ENCODE measurements around the gene C2CD2. TPM values are rescaled to one million over a fixed set of nuclear protein-coding genes. Genes with fewer than 3 reads are reported as not detected.

The C2CD2 gene
- total RNA-seq, 1 donor from 2014 or later = 9.5 TPM

DNA sequence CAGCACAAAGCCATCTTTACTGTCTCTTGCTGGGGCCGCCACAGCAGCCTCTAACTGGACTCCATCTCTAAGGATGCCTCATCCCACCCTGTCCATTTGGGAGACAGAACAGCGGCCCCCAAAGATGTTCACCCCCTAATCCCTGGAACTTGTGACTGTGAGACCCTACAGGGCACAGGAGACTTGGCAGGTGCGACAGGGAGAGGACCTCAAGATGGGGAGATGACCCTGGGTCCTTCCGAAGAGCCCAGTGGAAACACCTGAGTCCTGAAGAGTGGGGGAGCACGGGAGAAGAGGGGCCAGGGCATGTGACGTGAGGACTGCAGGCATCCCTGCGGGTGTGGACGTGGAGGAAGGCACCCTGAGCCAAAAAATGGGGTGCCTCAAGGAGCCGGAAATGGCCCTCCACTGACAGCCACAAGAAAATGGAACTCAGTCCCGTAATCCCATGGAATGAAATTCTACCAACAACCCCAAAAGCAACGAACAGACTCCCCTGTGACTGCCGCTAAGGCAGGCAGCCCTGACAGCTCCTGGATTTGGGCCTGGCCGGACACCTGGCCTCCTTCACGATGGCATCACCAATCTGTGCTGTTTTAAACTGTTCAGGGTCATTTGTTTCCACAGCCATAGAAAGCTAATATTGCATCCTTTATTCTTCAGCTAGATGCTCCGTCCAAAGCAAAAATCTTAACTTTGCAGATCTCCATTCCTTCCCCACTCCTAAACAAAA, 34.0 kb downstream of the C2CD2 start:
- H3K4me3 Mint-ChIP-seq = no peak overlapping the region
- intact Hi-C loops (cut with micrococcal nuclease) = no loop called here
- H3K9me3 Mint-ChIP-seq = no peaks in the 10 kb centered on the region
- DNase-seq (ENCODE audit: low spot score) = no peak
- H3K36me3 Mint-ChIP-seq (ENCODE audit: low read depth) = peaks cover 5% of the 10 kb centered on the region
- no peak overlapping the region for H3K27ac Mint-ChIP-seq
- peaks cover 24% of the 10 kb centered on the region for H3K4me1 Mint-ChIP-seq (ENCODE audit: low read depth)
- H3K27me3 Mint-ChIP-seq (ENCODE audit: insufficient read depth) = peaks cover 6% of the 10 kb centered on the region

DNA sequence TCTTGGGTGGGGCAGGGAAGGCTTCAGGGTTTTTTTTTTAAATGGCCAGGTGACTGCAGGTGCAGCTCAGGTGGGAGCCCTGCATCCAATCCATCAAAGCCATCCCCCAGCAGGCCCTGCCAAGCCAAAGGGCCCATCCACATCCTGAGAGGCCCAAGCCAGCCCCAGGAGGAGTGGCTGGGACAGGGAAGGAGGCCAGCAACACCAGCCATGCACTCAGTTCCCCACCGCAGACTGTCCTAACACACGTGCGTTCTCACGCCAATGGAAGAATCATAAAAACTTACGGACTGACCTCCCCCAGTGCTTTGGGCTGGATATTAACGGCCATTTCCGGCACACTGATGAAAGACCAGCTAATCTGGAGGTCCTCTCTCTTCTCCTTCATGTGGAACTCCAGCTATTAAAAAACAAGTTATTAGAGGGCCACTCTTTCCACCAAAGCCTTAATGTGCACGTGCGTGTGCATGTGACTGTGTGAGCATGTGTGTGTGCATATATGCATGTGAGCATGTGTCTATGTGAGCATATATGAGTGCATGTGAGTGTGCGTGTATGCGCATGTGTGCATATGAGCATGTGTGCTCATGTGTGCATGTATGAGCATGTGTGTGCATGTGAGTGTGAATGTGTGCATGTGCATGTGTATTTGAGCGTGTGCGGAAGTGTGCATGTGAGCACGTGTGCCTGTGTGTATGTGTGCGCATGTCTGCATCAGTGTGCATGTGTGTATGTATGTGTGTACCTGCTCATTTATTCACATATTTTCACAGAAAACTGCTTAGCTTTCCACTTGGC, 35.1 kb downstream of the C2CD2 start:
- no peak overlapping the region for H3K27ac Mint-ChIP-seq
- no peak for DNase-seq (ENCODE audit: low spot score)
- H3K36me3 Mint-ChIP-seq (ENCODE audit: low read depth) = peaks cover 5% of the 10 kb centered on the region
- H3K4me3 Mint-ChIP-seq = no peak overlapping the region
- intact Hi-C loops (cut with micrococcal nuclease) = no loop called here
- no peaks in the 10 kb centered on the region for H3K9me3 Mint-ChIP-seq
- H3K4me1 Mint-ChIP-seq (ENCODE audit: low read depth) = peaks cover 13% of the 10 kb centered on the region
- H3K27me3 Mint-ChIP-seq (ENCODE audit: insufficient read depth) = peaks cover 6% of the 10 kb centered on the region

- H3K9me3 Mint-ChIP-seq = no peaks in the 10 kb centered on the region
- H3K27me3 Mint-ChIP-seq (ENCODE audit: insufficient read depth) = peaks cover 6% of the 10 kb centered on the region
- no peak for DNase-seq (ENCODE audit: low spot score)
- no peak overlapping the region for H3K4me3 Mint-ChIP-seq
- intact Hi-C loops (cut with micrococcal nuclease) = no loop called here
- H3K36me3 Mint-ChIP-seq (ENCODE audit: low read depth) = peaks cover 5% of the 10 kb centered on the region
- H3K4me1 Mint-ChIP-seq (ENCODE audit: low read depth) = peaks cover 5% of the 10 kb centered on the region
- H3K27ac Mint-ChIP-seq = no peak overlapping the region
Observed at GRCh38 chr21:41917531-41917930, 36.3 kb downstream of the C2CD2 start.

DNA sequence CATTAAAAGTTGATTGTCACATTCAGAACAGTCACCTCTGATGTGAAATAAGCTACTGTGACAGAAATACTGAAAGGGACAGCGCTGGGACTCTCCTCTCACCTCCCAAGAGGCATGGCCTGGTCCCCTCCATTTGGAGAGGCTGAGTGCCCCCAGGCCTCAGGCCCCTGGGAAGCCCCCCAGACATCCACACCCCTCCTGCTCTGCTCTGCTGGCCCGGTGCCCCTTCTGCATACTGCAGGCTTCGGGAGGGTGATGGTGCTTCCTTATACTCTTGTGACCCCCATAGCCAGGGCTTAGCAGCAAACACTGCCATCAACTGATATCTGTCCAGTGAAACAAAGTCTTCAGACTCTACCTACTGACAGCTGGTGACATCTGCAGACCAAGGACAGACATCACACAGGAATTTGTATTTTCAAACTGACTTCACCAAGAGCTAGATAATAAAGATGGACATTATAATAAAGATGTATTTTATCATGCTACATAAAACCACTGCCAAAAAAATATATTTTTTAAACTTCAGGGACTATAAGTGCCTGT, 36.9 kb downstream of the C2CD2 start:
- H3K27ac Mint-ChIP-seq = no peak overlapping the region
- intact Hi-C loops (cut with micrococcal nuclease) = no loop called here
- peaks cover 6% of the 10 kb centered on the region for H3K27me3 Mint-ChIP-seq (ENCODE audit: insufficient read depth)
- peaks cover 5% of the 10 kb centered on the region for H3K4me1 Mint-ChIP-seq (ENCODE audit: low read depth)
- DNase-seq (ENCODE audit: low spot score) = no peak
- H3K36me3 Mint-ChIP-seq (ENCODE audit: low read depth) = peaks cover 7% of the 10 kb centered on the region
- H3K4me3 Mint-ChIP-seq = no peak overlapping the region
- no peaks in the 10 kb centered on the region for H3K9me3 Mint-ChIP-seq

- no peak for DNase-seq (ENCODE audit: low spot score)
- no peak overlapping the region for H3K27ac Mint-ChIP-seq
- no peaks in the 10 kb centered on the region for H3K27me3 Mint-ChIP-seq (ENCODE audit: insufficient read depth)
- intact Hi-C loops (cut with micrococcal nuclease) = no loop called here
- peaks cover 7% of the 10 kb centered on the region for H3K36me3 Mint-ChIP-seq (ENCODE audit: low read depth)
- no peaks in the 10 kb centered on the region for H3K9me3 Mint-ChIP-seq
- no peak overlapping the region for H3K4me3 Mint-ChIP-seq
- no peaks in the 10 kb centered on the region for H3K4me1 Mint-ChIP-seq (ENCODE audit: low read depth)
Observed at GRCh38 chr21:41914965-41915364, 38.9 kb downstream of the C2CD2 start.

DNA sequence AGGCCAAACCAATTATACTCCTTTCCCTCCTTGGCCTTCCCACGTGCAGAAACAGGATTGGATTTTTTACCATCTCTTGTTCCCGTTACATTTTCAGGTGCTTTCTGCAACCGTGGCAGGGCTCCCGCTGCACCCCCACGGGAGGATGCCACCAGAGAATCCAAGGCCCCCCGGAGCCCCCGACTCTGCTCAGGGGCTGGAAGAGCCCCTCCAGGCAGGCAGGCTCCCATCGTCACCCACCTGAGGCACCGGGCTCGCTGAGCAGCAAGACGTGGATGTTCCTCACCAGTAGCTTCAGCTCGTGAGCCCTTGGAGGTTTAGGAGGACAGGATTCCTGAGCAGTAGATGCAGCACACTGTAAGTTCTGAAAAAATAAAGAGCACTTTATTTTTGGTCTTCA, 39.5 kb downstream of the C2CD2 start:
- intact Hi-C loops (cut with micrococcal nuclease) = no loop called here
- H3K9me3 Mint-ChIP-seq = no peaks in the 10 kb centered on the region
- H3K36me3 Mint-ChIP-seq (ENCODE audit: low read depth) = peaks cover 7% of the 10 kb centered on the region
- H3K4me1 Mint-ChIP-seq (ENCODE audit: low read depth) = no peaks in the 10 kb centered on the region
- DNase-seq (ENCODE audit: low spot score) = no peak
- H3K27ac Mint-ChIP-seq = no peak overlapping the region
- no peak overlapping the region for H3K4me3 Mint-ChIP-seq
- no peaks in the 10 kb centered on the region for H3K27me3 Mint-ChIP-seq (ENCODE audit: insufficient read depth)

DNA sequence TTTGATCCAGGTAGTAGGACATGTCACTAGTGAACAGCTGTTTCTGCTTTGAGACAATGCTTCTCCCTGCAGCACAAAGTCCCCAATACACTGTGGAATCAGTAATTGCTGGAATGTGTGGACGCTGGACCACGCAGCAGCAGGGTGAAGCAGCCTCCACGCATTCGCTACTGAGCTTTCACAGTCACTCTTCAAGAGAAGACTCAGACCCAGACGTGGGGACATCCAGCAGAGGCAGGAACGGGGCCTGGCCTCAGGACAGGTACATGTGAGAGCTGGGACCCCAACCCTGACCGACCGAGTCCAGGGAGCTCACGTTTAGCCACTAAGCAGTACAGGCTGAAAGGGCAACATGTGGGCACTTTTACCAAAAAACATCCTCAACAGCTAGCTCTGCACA, 40.6 kb downstream of the C2CD2 start:
- no peak for DNase-seq (ENCODE audit: low spot score)
- intact Hi-C loops (cut with micrococcal nuclease) = no loop called here
- Mint-ChIP-seq H3K27ac (no peak overlapping the region), H3K9me3 (no peaks in the 10 kb centered on the region), H3K4me3 (no peak overlapping the region), H3K27me3 (ENCODE audit: insufficient read depth) (no peaks in the 10 kb centered on the region), H3K36me3 (ENCODE audit: low read depth) (peaks cover 7% of the 10 kb centered on the region), H3K4me1 (ENCODE audit: low read depth) (no peaks in the 10 kb centered on the region)

DNA sequence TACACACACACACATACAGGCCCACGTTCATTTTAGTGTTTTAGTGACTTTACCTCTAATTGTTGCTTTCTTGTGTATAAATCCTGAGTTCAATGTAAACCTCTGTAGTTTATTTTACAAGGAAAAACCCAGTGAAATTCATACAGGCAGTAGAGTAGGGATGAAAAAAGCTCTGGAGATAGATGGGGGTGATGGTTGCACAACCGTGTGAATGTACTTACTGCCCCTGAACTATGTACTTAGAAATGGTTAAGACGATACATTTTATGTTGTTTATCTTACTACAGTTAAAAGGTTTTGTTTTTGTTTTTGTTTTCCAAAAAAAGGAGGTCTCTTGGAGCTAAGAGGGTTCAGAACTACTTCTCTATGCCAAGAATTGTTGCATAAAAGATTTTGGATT, 45.0 kb downstream of the C2CD2 start:
- no peak for DNase-seq (ENCODE audit: low spot score)
- H3K27me3 Mint-ChIP-seq (ENCODE audit: insufficient read depth) = no peaks in the 10 kb centered on the region
- H3K27ac Mint-ChIP-seq = no peak overlapping the region
- H3K9me3 Mint-ChIP-seq = no peaks in the 10 kb centered on the region
- H3K4me3 Mint-ChIP-seq = no peak overlapping the region
- intact Hi-C loops (cut with micrococcal nuclease) = no loop called here
- H3K36me3 Mint-ChIP-seq (ENCODE audit: low read depth) = peaks cover 5% of the 10 kb centered on the region
- H3K4me1 Mint-ChIP-seq (ENCODE audit: low read depth) = no peaks in the 10 kb centered on the region

GRCh38 chr21:41907496-41908258, 46.1 kb downstream of the C2CD2 start:
- Mint-ChIP-seq H3K9me3 (no peaks in the 10 kb centered on the region), H3K4me3 (no peak overlapping the region), H3K4me1 (ENCODE audit: low read depth) (no peaks in the 10 kb centered on the region), H3K36me3 (ENCODE audit: low read depth) (peaks cover 5% of the 10 kb centered on the region), H3K27ac (no peak overlapping the region), H3K27me3 (ENCODE audit: insufficient read depth) (no peaks in the 10 kb centered on the region)
- intact Hi-C loops (cut with micrococcal nuclease) = no loop called here
- no peak for DNase-seq (ENCODE audit: low spot score)

DNA sequence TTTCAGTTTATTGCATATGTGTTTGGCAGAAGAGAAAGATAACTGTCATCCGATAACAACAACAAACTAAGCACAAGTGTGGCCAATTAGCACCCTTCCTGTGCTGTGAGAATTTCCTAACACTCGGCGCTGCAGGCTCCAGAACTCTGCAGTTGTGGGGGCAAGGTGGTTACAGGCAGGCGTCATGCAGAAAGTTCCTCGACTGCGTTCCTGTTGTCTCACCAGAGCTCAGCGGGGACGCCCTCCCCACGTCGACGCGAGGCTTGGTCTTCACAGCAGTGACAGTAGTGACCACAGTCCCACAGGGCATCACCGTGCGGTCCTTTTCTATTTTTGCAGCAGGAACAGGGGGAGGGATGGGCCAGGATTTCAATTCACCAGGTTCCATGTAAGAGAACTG, 47.0 kb downstream of the C2CD2 start:
- H3K27ac Mint-ChIP-seq = no peak overlapping the region
- H3K9me3 Mint-ChIP-seq = no peaks in the 10 kb centered on the region
- H3K4me1 Mint-ChIP-seq (ENCODE audit: low read depth) = no peaks in the 10 kb centered on the region

GRCh38 chr21:41903559-41904351, 50.1 kb downstream of the C2CD2 start:
- intact Hi-C loops (cut with micrococcal nuclease) = no loop called here
- Mint-ChIP-seq H3K27ac (no peak overlapping the region), H3K9me3 (no peaks in the 10 kb centered on the region), H3K4me3 (no peak overlapping the region), H3K4me1 (ENCODE audit: low read depth) (peaks cover 22% of the 10 kb centered on the region), H3K27me3 (ENCODE audit: insufficient read depth) (no peaks in the 10 kb centered on the region), H3K36me3 (ENCODE audit: low read depth) (peaks cover 9% of the 10 kb centered on the region)
- no peak for DNase-seq (ENCODE audit: low spot score)

More for the DNA sequence above, 47.0 kb downstream of the C2CD2 start:
- DNase-seq (ENCODE audit: low spot score) = no peak
- Mint-ChIP-seq H3K27me3 (ENCODE audit: insufficient read depth) (no peaks in the 10 kb centered on the region), H3K36me3 (ENCODE audit: low read depth) (peaks cover 4% of the 10 kb centered on the region), H3K4me3 (no peak overlapping the region)
- intact Hi-C loops (cut with micrococcal nuclease) = no loop called here

DNA sequence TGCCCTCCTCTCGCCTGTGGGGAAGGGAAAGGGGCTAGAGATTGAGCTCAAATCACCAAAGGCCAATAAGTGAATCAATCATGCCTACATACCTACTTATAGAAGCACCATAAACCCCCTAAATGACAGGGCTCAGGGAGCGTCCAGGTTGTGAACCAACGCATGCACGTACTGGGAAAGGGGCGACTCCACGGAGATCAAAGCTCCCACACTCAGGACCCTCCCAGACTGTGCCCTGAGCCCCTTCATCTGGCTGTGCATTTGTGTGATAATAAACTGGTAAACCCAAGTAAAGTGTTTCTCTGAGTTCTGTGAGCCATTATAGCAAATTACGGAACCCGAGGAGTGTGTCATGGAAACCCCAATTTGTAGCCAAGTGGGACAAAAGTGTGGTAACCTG, 50.9 kb downstream of the C2CD2 start:
- intact Hi-C loops (cut with micrococcal nuclease) = no loop called here
- Mint-ChIP-seq H3K27me3 (ENCODE audit: insufficient read depth) (no peaks in the 10 kb centered on the region), H3K27ac (no peak overlapping the region), H3K4me1 (ENCODE audit: low read depth) (peaks cover 26% of the 10 kb centered on the region), H3K36me3 (ENCODE audit: low read depth) (peaks cover 9% of the 10 kb centered on the region), H3K9me3 (no peaks in the 10 kb centered on the region), H3K4me3 (no peak overlapping the region)
- DNase-seq (ENCODE audit: low spot score) = no peak

Data from activated T-helper 1 cell treated with anti-CD3 and anti-CD28 coated beads, Interleukin-12 subunit alpha, Interleukin-12 subunit beta, Interleukin-2, Interleukin-4 antibody, amounts not matched to agents 30 ng/mL and 10 ng/mL and 1 ng/mL, durations not matched to agents 14 hours and 24 hours and 36 hours (primary cell).